HG02623 (cell line): ENCODE data around the gene MPPED1.

Experiments used
- ATAC-seq: cut with Tn5 transposase; IDR thresholded peaks from one replicate; pipeline ENCODE4 v1.9.1; 2021; ENCODE audit warnings: moderate library complexity; ENCODE audit not compliant: unreplicated experiment

The MPPED1 gene

DNA sequence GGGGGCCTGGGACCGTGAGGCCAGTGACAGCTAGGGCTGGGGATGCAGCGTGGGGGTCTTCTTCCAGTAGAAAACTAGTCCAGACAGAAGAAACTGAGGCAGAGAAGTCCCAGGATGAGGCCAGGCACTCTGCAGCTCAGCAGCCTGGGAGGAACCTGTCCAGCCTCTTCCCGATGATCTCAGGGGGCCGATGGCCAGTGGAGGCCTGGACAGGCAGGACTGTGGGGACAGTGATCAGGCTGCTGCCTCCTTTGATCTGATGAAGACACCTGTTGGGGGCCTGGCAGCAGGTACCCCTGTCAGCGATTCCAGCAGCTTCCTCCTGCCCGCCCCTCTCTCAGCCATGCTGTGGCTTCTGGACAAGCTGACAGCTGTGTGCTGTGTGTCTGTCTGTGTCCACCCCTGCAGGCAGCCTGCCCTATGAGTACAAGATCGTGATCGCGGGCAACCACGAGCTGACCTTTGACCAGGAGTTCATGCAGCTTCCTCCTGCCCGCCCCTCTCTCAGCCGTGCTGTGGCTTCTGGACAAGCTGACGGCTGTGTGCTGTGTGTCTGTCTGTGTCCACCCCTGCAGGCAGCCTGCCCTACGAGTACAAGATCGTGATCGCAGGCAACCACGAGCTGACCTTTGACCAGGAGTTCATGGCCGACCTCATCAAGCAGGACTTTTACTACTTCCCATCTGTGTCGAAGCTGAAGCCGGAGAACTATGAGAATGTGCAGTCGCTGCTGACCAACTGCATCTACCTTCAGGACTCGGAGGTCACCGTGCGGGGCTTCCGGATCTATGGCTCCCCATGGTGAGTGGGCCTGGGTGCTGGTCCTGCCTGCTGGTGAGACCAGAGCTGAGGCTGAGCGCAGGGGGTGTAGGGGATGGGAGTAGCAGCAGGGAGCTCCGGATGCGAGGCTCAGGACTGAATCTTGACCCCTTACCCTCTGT, 62.6 kb downstream of the MPPED1 start:
- ATAC-seq, result no peak

DNA sequence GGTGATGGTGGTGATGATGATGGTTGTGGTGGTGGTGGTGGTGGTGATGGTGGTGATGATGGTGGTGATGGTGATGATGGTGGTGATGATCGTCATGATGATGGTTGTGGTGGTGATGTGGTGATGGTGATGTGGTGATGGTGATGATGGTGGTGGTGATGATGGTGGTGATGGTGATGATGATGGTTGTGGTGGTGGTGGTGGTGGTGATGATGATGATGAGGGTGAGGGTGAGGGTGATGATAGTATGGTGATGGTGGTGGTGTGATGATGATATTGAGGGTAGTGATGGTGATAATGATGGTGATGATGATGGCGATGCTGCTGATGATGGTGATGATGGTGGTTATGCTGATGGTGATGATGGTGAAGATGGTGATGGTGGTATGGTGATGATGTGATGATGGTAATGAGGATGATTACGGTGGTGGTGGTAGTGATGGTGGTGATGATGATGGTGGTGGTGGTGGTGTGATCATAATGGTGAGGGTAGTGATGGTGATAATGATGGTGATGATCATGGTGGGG, 63.8 kb downstream of the MPPED1 start:
- no peak for ATAC-seq

DNA sequence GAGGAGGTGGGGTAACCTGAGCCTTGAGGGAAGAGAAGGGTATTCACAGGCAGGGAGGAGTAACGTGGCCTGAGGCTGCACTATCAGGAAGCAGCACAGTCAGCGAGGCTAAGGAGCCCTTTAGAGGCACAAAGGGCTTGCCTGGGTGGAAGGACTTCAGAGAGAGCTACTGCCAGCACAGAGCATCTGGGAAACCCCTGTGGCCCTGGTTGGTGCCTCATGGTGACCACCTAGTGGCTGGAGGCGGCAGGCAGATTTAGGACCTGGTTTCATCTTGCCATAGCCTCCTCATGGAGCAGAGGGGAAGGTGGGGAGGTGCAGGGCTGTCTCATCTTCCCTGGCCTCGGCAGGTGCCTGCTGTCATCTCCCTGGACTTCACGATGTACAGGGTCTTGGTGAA, 64.5 kb downstream of the MPPED1 start:
- no peak for ATAC-seq

DNA sequence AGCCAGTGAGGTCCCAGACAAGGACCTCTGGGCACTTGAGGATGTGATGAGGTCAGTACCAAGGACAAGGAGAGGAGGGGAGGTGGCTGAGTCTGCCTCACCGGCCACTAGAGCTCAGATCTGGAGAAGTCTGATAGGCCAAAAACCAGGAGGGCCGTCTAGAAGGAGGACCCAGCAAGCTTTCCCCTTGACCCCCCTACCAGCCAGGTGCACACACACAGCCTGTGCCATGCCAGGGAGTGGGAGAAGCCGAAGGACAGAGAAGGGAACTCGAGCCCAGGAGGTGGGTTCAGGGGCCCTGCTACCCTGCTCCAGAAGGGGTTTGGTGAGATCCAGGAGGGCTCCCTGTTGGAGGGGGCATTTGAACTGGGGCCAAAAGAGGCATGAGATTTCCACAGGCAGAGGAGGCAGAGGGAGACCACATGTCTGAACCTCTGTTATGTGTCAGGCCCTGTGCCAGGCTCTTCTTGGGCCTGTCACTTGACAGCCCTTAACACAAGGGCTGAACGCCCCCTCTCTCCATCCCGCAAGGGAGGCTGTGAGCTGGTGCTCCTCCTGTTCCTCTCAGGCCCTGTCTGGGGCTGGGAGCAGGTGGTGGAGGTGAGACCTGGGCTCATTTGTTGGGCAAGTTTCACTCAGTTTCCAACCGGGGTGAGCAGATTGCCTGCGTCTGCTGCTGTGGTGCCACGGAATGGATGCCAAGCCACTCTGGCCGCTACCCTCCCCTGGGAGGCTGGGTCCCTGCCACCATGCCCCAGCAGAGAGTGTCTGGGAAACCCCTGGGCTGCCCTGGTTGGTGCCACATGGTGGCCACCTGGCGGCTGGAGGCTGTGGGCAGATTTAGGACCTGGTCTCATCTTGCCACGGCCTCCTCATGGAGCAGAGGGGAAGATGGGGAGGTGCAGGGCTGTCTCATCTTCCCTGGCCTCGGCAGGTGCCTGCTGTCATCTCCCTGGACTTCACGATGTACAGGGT, 65.2 kb downstream of the MPPED1 start:
- ATAC-seq, result no peak

DNA sequence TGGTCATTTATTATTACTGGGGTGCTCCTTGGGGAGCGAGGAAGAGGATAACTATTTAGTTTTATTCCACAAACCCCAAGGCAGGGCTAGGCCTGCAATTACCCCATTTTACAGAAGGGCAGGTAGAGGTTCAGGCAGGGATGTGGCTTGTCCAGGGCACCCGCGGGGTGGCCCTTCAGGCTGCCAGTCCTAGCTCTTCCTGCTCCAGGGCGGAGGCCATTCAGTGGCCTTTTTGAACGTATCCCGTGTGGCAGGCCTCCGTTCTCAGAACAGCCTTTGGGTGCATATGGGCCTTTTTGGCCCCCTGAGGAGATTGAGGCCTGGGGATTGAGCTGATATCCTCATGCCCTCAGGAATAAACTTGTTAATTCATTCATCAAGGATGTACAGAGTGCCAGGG, 66.2 kb downstream of the MPPED1 start:
- ATAC-seq, result no peak

DNA sequence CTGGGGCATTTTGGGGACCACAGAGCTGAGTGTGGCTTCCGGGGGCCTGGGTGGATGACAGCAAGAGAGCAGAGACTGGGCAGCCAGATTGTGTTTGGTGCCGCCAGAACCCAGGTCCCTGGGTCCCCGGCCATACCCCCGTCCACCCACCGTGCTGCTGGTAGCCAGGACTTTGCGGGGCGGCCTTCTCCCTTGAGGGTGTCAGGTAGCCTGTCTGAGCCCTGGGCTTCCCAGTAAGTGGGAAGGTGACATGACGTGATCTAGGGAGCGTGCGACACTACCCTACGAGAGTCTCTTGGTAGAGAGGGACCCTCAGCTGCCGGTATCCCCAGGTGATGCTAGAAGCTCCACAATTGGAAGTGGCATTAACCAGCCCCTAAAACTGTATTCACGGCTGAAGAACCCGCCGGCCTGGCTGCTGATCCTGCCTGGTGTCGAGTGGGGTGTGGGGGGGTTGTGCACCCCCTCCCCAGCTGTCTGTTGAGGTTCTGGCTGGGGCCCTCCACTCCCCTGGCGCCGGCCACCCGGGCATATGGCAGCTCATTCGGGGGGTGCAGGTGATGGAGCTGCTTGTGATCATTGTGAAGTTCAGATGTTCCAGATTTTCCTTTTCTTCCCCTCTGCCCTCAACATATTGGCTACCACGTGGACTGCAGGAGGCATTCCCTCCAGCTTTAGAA, 66.9 kb downstream of the MPPED1 start:
- no peak for ATAC-seq

DNA sequence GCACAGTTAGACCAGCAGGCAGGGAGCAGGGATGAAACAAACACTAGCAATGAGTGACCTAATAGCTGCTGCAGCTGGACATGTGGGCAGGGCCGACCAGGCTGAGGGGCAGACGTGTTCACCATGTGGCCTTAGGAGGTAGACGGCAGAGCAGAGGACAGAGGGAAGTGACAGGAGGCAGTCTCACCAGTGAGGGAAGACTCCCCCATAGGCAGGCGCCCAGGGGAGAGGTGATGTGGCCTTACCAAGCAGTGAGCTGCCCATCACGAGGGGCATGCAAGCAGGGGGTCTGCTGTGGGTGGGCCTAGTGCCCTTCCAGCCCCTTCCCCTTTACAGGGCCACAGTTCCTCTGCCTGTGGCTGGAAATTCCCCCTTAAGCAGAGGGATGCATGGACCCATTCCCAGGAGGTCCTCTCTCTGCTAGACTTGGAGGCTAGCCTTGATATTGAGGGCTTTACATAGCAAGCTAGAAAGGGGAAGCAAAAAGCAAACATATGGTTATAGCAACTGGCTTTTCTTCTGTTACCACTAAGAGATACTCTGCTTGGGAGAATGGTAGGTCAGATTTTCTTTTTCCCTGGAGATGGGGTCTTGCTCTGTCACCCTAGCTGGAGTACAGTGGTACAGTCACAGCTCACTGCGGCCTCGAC, 67.6 kb downstream of the MPPED1 start:
- no peak for ATAC-seq

DNA sequence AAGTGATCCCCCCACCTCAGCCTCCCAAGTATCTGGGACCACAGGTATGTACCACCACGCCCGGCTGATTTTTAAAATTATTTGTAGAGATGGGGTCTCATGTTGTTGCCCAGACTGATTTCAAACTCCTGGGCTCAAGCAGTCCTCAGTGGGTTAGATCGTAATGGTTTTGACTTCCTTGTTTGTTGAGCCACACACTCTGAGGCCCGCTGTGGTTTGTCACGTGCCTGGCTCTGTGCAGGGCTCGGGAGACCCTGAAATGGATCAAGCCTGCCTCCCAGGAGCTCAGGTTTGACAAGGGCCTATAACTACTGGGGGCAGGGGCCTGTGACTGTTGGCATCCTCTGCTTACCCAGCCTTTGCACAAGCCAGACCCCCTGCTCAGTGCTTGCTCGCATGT, 68.1 kb downstream of the MPPED1 start:
- ATAC-seq, result no peak

DNA sequence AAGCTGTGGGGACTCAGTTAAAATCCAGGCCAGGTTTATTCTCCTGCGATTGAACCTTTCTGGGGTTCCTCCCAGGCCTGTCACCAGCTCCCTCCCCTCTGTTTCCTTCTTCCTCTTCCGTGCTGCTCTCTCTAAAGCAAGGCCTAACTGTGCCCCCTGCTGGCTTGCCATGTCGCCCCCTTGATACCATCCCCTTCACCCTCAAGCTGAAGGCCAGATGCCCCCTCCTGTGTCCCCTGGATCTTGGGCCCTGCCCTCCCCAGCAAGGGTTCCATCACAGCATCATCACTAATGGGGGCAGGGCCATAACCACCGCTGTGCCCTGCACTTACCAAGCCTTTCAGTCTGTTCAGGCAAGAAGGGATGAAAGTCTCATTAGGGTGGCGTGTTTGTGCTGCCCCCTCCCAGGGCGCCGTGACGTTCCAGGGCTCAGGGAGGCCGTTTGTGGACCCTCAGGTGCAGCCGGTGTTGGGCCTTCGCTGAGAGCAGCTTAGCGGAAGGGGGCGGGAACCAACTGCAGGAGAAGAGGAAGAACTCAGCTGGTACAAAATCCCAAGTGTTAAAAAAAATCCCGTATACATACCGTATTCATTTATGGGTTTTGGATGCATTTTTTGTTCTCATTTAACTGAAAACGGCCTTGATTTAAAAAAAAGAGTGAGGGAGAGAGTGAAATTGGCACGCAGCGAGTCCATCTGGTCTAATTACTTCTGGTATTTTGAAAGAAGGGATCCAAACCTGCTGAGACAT, 69.9 kb downstream of the MPPED1 start:
- no peak for ATAC-seq

DNA sequence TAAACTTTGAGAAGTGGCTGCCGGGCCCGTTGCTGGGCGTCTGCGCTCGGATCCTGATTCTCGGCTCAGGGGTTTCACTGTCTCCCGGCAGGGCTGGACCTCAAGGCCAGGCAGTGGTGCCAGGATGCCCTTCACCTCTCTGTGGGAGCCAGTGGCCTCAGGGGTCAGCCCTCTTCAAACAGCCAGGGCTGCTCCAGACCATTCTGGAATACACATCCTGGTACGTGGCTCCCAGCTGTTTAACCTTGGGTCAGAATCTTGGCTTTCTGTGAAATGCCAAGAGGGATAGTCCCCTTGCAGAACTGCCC, 70.5 kb downstream of the MPPED1 start:
- ATAC-seq, result no peak

DNA sequence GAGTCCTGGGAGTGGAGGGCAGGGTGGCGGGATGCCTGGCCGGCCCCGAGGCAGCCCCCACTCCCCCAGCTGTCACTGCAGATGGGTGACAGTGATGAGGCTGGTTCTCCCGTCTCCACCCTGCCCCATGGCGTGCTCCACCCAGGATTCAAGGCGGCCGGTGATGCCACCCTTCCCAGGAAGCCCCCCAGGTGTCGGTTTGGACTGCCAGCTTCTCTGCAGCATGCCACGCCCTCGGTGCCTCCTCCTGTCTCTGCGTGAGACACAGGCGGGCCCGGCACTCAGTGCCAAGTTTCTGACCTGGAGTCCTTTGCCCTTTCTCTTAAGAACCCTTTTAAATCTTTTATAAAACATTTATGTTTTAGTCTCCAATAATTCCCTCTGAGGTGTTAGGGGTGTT, 71.5 kb downstream of the MPPED1 start:
- ATAC-seq, result no peak

DNA sequence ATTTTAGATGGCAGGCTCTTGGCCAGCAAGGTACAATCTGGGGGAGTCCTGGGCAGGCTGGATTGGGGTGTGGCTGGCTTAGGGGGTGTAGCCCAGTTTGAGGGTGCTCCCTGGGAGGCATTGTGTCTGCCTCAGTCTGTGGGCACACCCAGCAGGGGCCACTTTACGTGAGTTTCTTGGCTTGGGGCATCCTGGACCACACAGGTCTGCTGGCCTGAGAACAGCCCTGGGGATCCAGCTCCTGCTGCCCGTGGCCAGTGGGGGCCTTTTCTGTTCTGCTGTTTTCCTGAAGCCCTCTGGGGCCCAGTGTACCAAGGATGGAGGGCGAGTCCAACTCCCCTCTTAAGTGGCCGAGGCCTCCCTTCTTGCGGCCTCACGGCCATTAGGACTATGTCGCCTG, 71.9 kb downstream of the MPPED1 start:
- ATAC-seq, result no peak

DNA sequence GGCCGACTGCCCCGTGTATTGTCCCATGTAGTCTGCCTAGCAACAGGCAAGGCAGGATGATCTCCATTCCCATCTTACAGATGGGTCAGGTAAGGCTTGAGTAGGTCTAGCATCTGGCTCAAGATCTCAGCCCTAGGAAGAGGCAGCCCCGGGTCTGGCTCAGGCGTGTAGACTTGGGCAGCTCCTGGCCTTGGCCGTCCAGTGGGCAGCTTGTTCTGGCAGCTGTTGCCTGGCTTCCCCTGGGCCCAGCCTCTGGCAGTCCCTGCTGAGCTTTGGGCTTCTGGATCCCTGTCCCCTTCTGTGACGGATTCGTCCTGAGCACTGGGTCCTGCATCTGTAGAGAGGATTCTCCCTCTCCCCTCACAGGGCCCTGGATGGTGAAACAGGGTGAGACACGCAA, 72.4 kb downstream of the MPPED1 start:
- no peak for ATAC-seq

DNA sequence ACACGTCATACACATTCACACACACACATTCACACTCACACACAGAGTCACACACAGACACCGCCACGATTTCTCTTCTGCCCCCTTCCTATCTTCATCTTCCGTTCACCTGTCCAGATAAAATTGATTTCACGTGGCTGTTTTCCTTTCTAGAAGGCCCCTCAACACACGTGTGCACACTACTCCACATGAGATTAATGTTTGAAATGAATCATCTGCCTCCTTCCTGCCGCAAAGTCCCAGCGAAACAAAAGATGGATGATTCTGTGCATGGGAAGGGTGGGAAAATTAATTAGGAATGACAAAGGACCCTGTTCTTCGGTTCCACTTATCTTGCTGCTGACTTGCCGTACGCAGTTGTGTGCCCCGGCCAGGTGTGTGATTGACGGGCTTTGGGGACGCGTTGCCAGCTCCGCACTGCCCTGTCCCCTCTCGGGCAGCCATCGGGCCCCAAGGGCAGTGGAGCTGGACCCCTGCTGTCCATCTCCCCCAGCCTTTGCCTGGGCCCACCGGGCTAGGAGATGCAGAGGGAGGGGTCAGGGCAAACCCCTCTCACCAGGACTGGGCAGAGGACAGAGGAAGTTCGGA, 73.8 kb downstream of the MPPED1 start:
- no peak for ATAC-seq

DNA sequence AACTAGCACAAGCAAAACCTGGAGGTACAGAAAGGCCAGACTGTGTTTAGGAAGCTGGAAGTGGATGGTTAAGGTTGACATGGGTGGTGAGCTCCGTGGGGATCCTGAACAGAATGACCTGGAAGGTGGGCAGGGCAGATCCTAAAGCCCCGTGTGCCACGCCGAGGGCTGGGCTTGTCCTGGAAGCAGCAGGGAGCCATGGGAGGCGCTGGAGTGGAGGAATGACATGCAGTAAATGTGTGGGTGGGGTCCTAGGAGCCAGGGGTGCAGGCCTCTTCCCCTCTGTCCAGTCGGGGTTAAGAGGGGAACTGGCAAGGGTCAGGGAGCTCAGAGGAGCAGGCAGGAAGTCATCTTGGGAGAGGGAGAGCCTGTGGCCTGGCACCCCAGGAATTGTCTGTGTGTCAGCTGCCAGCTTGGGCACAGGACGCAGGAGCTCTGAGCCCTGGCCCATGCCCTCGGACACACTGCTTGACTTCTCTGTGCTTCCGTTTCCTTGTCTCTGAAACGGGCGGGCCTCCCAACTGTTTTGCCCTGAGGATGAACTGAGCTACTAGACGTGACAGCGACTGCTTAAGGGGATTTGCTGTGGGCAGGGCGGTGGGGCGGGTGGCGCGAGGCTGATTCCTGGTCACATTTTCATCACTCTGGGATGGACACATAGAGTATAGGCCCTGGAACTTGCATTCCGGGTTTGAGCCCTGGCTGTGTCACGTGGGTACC, 75.7 kb downstream of the MPPED1 start:
- no peak for ATAC-seq

DNA sequence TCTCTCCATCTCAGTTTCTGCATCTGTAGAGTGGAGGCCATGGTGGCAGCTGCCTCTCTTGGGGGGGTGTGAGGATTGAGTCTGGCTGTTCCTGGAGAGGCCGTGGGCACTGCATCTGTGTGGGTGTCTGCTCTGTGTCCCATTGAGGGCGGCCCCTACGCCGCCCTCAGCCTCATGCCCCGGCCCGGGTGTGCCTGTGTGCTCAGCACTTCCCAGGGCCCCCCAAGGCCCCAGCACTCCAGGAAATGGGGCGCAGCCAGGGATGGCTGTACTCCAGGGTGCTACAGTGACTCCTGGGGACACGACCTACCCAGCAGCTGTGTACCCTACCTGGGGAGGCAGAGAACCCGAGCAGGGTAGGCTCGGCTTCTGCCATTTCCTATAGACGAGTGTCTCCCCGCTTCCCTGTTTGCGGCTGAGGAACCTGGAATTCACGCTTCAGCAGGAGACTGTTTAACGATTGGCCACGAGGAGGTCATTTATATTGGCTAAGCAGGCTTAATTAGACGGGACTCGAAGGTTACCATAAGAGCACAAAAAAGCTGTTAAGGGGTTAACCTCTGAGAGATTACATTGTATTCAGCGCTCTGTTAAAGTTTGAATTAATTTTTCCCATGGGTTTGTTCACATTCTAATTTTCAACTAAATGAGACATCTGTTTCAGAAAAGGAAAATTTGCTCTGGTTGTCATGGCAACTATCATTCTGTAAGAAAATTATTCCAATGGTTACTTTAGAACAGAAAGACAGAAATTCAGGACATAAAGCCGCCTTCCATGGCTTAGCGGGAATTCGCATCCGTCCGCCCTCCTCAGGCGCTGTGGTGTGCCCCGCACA, 76.4 kb downstream of the MPPED1 start:
- no peak for ATAC-seq

DNA sequence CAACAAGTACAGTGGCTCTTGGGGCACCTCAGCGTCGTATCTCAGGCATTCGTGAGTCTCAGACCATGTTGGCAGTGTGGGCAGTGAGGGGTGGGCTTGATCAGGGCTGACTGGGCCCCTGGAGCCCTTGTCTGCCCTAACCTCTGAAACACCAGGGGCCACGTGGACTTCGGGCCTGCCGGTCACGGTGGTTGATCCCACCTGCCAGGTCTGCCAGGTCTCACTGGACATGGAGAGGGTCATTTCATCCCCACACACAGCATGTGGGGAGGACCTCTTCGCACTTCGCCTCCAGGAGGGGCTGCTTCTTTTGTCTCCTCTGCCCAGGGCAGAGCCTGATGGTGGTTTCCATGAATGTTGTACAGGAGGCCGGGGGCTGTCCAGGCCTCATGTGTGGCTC, 77.1 kb downstream of the MPPED1 start:
- ATAC-seq, result no peak

DNA sequence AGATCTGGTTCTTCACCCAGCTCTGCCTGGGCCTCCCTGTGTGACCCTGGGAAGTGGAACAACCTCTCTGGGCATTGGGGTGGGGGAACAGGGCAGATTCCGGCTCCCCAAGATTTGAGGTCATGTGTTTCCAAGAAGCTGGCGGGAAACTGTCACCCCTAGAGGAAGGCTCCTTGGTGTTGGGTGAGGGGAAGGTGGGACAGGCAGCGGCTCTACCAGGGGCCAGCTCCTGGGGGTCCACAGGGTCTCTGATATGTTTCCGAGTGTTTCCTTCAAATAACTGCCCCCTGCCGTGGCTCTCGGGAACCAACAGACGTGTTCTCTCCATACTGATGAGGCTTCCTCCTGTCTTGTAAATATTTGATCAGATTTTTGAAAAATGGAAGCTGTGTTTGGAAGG, 78.5 kb downstream of the MPPED1 start:
- ATAC-seq, result no peak
